ENCODE data around the gene TTLL3.

DNA sequence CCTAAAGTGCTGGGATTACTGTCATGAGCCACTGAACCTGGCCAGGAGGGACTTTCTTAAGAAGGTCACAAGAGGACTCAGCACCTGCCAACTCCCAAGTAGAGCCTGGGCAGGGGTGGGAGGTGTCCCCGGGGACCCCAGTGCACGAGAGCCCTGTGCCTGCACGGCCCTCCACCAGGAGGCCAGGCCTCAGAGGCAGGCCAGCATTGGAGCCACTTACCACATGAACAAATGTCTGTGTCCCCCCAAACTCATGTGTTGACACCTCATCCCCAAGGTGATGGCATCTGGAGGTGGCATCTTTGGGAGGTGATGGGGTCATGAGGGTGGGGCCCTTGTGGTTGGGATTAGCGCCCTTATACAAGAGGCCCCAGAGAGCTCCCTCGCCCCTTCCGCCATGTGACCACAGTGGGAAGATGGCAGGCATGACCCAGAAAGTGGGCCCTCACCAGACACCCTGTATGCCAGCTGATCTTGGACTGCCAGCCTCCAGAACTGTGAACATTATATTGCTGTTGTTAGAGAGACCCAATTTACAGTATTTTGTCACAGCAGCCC lies 36.9 kb downstream of the TTLL3 start:
- no peak for TF ChIP-seq MAX (IDR thresholded peaks at IDR 0.05)
- TF ChIP-seq KMT2A (CRISPR knock-in tag; IDR thresholded peaks at IDR 0.05), result no peak
- TF ChIP-seq ZNF674 (CRISPR knock-in tag; IDR thresholded peaks at IDR 0.05; ENCODE audit: low read depth), result no peak
- TF ChIP-seq EP300 (IDR thresholded peaks at IDR 0.05; ENCODE audit: low read depth in 2 of 2, low read length in 2 of 2), result no peak
- TF ChIP-seq EP300 (CRISPR knock-in tag; IDR thresholded peaks at IDR 0.05; ENCODE audit: borderline replicate concordance), result no peak
- TF ChIP-seq, protein P1, sequence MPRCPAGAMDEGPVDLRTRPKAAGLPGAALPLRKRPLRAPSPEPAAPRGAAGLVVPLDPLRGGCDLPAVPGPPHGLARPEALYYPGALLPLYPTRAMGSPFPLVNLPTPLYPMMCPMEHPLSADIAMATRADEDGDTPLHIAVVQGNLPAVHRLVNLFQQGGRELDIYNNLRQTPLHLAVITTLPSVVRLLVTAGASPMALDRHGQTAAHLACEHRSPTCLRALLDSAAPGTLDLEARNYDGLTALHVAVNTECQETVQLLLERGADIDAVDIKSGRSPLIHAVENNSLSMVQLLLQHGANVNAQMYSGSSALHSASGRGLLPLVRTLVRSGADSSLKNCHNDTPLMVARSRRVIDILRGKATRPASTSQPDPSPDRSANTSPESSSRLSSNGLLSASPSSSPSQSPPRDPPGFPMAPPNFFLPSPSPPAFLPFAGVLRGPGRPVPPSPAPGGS (CRISPR knock-in tag; IDR thresholded peaks at IDR 0.05), result no peak
- TF ChIP-seq, protein P2, sequence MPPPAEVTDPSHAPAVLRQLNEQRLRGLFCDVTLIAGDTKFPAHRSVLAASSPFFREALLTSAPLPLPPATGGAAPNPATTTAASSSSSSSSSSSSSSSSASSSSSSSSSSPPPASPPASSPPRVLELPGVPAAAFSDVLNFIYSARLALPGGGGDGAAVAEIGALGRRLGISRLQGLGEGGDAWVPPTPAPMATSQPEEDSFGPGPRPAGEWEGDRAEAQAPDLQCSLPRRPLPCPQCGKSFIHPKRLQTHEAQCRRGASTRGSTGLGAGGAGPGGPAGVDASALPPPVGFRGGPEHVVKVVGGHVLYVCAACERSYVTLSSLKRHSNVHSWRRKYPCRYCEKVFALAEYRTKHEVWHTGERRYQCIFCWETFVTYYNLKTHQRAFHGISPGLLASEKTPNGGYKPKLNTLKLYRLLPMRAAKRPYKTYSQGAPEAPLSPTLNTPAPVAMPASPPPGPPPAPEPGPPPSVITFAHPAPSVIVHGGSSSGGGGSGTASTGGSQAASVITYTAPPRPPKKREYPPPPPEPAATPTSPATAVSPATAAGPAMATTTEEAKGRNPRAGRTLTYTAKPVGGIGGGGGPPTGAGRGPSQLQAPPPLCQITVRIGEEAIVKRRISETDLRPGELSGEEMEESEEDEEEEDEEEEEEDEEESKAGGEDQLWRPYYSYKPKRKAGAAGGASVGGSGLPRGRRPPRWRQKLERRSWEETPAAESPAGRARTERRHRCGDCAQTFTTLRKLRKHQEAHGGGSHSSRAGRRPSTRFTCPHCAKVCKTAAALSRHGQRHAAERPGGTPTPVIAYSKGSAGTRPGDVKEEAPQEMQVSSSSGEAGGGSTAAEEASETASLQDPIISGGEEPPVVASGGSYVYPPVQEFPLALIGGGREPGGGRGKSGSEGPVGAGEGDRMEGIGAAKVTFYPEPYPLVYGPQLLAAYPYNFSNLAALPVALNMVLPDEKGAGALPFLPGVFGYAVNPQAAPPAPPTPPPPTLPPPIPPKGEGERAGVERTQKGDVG (CRISPR knock-in tag; IDR thresholded peaks at IDR 0.05; ENCODE audit: borderline replicate concordance), result no peak
- TF ChIP-seq, protein P3, sequence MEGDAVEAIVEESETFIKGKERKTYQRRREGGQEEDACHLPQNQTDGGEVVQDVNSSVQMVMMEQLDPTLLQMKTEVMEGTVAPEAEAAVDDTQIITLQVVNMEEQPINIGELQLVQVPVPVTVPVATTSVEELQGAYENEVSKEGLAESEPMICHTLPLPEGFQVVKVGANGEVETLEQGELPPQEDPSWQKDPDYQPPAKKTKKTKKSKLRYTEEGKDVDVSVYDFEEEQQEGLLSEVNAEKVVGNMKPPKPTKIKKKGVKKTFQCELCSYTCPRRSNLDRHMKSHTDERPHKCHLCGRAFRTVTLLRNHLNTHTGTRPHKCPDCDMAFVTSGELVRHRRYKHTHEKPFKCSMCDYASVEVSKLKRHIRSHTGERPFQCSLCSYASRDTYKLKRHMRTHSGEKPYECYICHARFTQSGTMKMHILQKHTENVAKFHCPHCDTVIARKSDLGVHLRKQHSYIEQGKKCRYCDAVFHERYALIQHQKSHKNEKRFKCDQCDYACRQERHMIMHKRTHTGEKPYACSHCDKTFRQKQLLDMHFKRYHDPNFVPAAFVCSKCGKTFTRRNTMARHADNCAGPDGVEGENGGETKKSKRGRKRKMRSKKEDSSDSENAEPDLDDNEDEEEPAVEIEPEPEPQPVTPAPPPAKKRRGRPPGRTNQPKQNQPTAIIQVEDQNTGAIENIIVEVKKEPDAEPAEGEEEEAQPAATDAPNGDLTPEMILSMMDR (CRISPR knock-in tag; IDR thresholded peaks at IDR 0.05), result no peak
- 0 out of 2 replicates have a peak, but pooled peaks have one; percentile 13 for TF ChIP-seq ZNF12 (CRISPR knock-in tag; IDR thresholded peaks at IDR 0.05)
- TF ChIP-seq USF2 (IDR thresholded peaks at IDR 0.05; ENCODE audit: low read depth, low read length), result no peak
- TF ChIP-seq USF2 (CRISPR knock-in tag; IDR thresholded peaks at IDR 0.05; ENCODE audit: borderline replicate concordance), result no peak
- TF ChIP-seq MED8 (CRISPR knock-in tag; IDR thresholded peaks at IDR 0.05; ENCODE audit: insufficient replicate concordance), result no peak
- TF ChIP-seq, protein P4, sequence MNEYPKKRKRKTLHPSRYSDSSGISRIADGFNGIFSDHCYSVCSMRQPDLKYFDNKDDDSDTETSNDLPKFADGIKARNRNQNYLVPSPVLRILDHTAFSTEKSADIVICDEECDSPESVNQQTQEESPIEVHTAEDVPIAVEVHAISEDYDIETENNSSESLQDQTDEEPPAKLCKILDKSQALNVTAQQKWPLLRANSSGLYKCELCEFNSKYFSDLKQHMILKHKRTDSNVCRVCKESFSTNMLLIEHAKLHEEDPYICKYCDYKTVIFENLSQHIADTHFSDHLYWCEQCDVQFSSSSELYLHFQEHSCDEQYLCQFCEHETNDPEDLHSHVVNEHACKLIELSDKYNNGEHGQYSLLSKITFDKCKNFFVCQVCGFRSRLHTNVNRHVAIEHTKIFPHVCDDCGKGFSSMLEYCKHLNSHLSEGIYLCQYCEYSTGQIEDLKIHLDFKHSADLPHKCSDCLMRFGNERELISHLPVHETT (CRISPR knock-in tag; conservative IDR thresholded peaks at IDR 0.05), result no peak
- no peak for TF ChIP-seq ATF1 (CRISPR knock-in tag; IDR thresholded peaks at IDR 0.05)
- TF ChIP-seq HNRNPUL1 (IDR thresholded peaks at IDR 0.05; ENCODE audit: low read depth, low read length), result no peak

Measured in HepG2 (cell line).